Anterior cingulate cortex (tissue), 58 donors: ENCODE measurements around the gene ITGA4.
A peak's percentile ranks its signal among the peaks of the same experiment; 100 is the strongest.

Source experiments
- DNase-seq, 58 donors: peaks; one replicate each; lab custom pipeline; 2025; lab: John Stamatoyannopoulos, UW

The ITGA4 gene

GRCh38 chr2:181457741-181458425 lies 697 bp downstream of the ITGA4 start:
- peak in 4 of 58 donors; percentile 3 to 6 (median 4) for DNase-seq

- DNase-seq, result no peak
Observed at GRCh38 chr2:181458871-181459270, 1.7 kb downstream of the ITGA4 start.

GRCh38 chr2:181459621-181460021 lies 2.4 kb downstream of the ITGA4 start:
- no peak for DNase-seq

GRCh38 chr2:181461056-181461997 lies 4.1 kb downstream of the ITGA4 start:
- DNase-seq, result no peak

- no peak for DNase-seq
Observed at GRCh38 chr2:181462033-181462432, 4.8 kb downstream of the ITGA4 start.

- DNase-seq, result no peak
Observed at GRCh38 chr2:181463588-181463987, 6.4 kb downstream of the ITGA4 start.

GRCh38 chr2:181464966-181465365 lies 7.8 kb downstream of the ITGA4 start:
- no peak for DNase-seq

GRCh38 chr2:181465676-181466375 lies 8.6 kb downstream of the ITGA4 start:
- DNase-seq, result no peak

- peak in 16 of 58 donors; percentile 6 to 61 (median 24) for DNase-seq
Observed at GRCh38 chr2:181466661-181467576, 9.7 kb downstream of the ITGA4 start.

GRCh38 chr2:181467966-181468707 lies 11.0 kb downstream of the ITGA4 start:
- DNase-seq, result no peak

GRCh38 chr2:181468811-181469210 lies 11.6 kb downstream of the ITGA4 start:
- no peak for DNase-seq

GRCh38 chr2:181471226-181471625 lies 14.0 kb downstream of the ITGA4 start:
- DNase-seq, result no peak

GRCh38 chr2:181471783-181472182 lies 14.6 kb downstream of the ITGA4 start:
- no peak for DNase-seq

GRCh38 chr2:181472990-181473389 lies 15.8 kb downstream of the ITGA4 start:
- DNase-seq, result no peak

- no peak for DNase-seq
Observed at GRCh38 chr2:181474222-181474881, 17.2 kb downstream of the ITGA4 start.

GRCh38 chr2:181483211-181483610 lies 26.0 kb downstream of the ITGA4 start:
- DNase-seq, result no peak

GRCh38 chr2:181483876-181484275 lies 26.7 kb downstream of the ITGA4 start:
- no peak for DNase-seq

GRCh38 chr2:181484851-181485637 lies 27.9 kb downstream of the ITGA4 start:
- no peak for DNase-seq
